Activated naive CD8-positive, alpha-beta T cell treated with anti-CD3 and anti-CD28 coated beads, Interleukin-2, amount 50 U/mL, for 16 hours (primary cell): ENCODE results near the gene CCNB3.
"Not testable (repeated sequence)": the region's sequence is repeated elsewhere in the genome, so short reads cannot be mapped to it uniquely, and the experiment has no call there.

Experiments
- DNase-seq: peaks from one replicate; pipeline ENCODE4 v3.0.0-alpha.2; 2020; ENCODE audit warnings: low read depth, low spot score

Gene CCNB3

DNA sequence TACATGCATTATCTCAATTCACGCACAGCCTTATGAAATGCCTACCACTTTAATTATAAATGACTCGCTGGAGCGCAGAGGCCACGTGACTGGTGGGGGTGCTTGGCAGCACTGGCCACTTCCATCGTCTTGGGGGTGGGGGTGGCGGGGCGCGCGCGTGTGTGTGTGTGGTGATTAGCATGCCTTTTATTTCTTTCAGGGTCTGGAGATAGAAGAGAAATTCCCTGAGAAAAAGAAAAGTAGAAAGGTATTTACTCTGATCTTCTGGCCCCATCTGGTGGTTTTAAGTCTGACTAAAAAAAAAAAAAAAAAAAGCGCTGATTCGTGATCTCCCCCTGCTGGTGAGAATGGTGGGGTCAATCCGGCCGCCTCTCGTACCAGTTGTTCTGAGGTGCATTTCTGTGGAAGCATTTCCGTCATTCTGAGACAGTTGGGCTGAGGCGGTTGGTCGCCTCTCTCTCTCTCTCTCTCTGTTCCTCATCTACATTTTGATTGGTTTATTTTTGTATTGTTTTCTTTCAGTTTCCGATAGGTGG is at the start of gene CCNB3:
Gene CCNB3, plus strand, starts transcription at position 402 of the 536 bp plus-strand sequence. CDS start 80,399 bp downstream, outside the sequence.
- DNase-seq: peak; percentile 32

GRCh38 chrX:50157545-50158135 is 46.9 kb upstream of the CCNB3 start:
- DNase-seq: no peak

- no peak for DNase-seq
Observed at GRCh38 chrX:50158593-50158992, 46.0 kb upstream of the CCNB3 start.

- DNase-seq: no peak
Observed at GRCh38 chrX:50161127-50161526, 43.4 kb upstream of the CCNB3 start.

DNA sequence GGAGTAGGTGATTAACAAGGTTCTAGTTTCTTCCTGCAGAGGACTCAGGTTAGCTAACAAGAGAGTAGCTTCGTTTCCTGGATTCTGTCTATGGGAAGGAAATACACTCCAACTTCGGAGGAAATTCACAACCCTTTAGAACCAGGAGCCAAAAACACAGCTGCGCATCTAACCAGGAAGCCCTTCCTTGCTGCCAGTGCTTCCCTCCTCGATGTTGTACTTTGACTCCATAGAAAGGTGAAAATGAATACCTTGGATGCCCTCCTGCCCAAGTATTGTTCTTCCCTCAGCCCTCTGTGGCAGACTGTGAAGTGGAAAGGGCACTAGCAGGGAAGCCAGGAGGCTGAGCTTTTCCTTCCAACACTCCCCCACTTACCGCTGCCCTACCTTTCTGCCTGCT is 38.8 kb upstream of the CCNB3 start:
- DNase-seq: no peak

DNA sequence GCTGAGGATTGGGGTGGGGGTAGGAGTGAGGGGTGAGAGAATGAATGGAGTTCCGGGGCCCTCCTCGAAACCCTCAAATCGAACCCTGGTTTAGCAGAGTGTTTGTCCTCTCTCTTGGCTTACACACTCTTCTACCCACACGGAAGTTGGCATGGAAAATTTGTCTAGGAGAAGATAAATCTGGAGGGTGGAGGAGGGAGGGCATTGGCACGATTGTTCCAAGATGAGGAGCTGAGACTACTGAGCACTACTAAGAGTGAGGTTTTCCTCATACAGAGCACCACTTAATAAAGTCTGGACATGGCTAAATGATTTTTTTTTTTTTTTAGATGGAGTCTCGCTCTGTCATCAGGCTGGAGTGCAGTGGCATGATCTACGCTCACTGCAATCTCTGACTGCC is 37.2 kb upstream of the CCNB3 start:
- no peak for DNase-seq

- DNase-seq: no peak
Observed at GRCh38 chrX:50168241-50168687, 36.3 kb upstream of the CCNB3 start.

GRCh38 chrX:50169717-50170116 is 34.8 kb upstream of the CCNB3 start:
- no peak for DNase-seq

DNA sequence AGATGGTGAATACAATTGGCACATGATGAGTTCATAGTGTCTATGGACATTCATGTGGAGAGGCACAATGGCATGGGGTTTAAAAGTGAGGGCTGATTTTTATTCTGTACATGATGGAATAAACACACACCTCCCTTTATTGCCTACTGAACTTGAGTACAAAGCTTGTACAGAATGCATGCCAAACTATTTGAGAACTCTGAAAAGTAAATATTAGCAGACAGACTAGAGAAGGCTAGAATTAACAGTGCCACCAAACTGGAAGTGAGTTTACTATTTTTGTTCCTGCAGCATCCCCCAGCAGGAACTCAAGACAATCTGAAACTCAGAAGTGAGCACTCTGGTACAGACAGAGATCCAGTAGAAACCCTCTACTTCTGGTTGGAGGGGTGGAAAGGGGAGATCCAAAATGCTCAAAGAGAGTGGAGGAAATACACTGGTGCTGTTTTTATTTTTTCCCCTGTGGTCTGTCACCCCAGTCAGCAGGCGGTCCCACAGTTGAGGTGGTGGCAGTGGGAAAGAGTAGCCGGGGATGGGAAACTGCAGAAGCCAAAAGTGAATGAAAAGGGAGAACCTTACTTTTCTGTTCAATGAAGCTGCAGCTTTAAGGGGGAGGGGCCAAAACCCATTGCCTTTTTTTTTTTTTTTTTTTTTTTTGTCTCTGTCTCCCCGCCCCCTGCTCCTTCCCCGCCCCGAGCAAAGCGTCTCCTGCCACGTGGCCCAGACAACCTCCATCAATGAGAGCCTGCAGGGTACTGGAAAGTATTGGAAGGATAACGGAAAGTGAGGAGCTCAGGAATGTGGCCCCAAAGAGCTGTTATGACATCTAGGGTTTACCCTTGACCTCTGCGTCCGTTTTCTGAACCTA is 24.3 kb upstream of the CCNB3 start:
- DNase-seq: no peak

- no peak for DNase-seq
Observed at GRCh38 chrX:50183891-50184290, 20.7 kb upstream of the CCNB3 start.

DNA sequence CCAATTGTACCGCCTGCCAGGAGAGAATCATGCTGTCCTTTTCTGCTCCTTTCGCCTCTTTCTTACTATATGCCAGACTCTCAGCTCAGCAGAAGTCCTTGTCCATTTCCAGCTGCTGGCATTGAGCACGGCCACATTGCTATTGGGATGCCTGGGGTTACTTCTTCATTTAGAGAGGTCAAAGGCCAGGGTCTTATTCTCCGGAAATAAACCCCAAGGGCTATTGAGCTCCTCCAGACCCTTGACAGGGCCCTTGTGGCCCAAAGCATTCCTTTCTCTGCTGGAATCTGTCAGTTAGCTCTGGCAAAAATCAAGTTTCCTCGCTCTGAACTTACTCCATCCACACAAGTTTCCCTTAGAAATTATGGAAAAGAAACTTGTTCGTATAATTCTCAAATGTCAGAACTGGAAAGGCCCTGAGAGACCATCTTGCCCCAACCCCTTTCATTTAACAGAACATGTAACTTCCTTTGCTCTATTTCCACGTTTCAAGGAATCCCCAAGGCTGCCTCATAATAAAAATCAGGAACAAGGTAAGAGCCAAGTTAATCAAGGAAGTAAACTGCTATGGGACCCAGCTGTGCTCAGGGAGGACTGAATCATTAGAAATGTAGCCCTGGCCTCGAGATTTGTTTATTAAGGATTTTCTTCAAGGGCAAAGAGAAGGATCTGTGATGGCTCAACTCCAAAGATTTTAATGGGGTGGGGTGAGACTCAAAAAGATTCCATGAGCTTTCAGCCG is 15.5 kb upstream of the CCNB3 start:
- no peak for DNase-seq

DNA sequence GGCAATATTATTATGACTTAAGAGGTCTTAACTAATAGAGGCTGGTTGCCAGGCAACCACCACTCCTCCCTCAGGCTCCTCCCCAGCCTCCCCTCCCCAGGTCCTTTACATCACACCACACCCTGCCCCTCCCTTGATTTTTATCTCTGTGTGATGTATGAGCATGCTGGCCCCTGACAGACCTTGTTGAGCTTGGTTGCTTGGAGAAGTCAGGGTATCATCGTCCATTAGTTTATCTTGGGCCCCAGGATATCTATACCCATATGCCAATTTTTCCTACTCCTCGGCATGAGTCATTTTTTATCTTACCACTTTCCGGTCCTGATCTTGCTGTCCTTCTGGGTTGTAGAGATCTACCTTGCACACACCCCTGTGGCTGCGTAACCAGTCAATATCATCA is 6.2 kb upstream of the CCNB3 start:
- no peak for DNase-seq

GRCh38 chrX:50200907-50201306 is 3.7 kb upstream of the CCNB3 start, which contains the start of gene AKAP4:
Gene AKAP4 (minus strand): TSS chrX:50201007. CDS start chrX:50200889, 118 bp downstream.
- DNase-seq: no peak

DNA sequence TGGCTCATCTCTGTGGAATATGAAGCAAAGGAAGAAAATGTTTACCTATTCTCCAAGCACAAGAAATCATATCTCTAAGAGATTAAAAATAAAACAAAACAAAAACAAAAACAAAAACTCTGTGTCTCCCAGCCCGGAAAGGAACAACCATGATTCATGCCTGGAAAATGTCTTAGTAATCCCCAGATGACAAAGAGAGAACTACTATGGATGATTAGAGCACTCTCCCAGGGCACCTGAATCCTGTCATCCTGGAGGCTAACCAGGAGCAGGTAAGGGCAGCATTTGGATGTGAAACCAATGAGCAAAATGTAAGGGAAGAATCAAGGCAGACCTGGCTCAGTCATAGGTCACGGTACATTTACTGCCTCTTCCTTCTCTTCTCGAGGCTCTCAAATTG is 2.0 kb upstream of the CCNB3 start:
- DNase-seq: no peak

- DNase-seq: no peak
Observed at GRCh38 chrX:50206753-50207152, 2.2 kb downstream of the CCNB3 start.

DNA sequence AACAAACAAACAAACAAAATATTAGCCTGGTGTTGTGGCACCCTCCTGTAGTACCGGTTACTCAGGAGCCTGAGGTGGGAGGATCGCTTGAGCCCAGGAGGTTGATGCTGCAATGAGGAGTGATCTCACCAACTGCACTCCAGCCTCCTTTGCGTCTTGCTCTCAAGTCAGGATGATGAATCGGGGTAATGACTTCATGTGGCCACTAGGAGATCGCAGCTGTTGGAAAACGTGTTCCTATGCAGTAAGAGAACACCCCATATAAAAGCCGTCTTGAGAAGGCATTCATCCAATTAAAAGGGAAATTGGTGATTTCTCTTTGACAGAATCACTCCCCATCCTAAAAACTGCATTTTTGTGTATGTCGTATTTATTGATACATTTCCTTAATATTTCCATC is 6.9 kb downstream of the CCNB3 start:
- no peak for DNase-seq

DNA sequence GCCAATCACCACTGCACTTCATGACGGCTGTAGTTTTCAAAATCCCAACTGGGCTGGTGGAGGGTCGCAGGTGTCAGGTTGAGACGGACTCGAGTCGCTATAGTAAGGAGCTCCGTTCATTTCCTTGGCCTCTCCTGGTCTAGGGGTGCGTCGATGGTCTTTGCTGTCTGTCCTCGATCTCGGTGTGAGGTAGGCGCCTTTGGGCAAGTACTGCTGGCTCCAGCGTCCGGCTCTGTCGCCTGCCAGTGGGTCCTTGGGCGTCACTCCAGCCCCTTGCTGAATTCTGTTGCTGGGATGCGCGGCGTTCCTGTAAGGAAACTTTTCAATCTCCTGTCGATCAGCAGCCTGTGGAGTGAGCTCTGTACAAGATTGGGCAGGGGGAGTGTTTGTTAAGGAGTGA is 76.7 kb downstream of the CCNB3 start:
- no peak for DNase-seq

DNA sequence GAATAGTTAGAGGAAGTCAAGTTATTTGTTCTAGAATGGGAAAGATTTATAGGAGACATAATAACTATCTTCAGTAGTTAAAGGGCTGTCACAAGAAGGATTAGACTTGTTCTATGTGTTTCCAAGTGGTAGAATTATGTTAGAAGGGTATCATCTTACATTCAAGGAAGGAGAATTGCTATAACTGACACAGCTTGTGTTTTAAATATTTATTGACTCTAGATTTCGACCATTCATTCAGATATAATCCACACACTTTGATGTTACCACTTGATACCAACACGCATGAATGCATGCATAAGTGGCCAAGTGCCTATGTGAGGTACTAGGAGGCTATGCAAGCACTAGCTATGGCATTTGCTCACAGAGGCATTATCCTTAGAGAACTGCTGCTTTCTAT is 122.7 kb downstream of the CCNB3 start:
- no peak for DNase-seq

DNA sequence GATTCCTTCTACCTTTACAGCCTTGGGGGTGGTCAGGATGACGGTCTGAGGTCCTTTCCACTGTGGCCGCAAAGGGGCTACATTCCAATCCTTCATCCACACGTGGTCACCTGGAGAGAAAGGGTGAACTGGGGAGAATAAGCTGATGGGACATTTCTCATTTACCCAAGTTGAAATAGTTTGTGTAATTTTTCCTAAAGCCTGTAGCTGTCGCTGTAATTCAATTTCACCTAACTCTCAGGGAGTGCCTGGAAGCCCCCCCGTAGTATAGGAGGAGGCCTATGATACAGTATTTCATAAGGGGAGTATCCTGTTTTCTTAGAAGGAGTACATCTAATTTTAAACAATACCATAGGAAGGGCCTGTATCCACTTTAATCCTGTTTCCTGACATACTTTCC is 128.1 kb downstream of the CCNB3 start:
- DNase-seq: not testable (repeated sequence)

DNA sequence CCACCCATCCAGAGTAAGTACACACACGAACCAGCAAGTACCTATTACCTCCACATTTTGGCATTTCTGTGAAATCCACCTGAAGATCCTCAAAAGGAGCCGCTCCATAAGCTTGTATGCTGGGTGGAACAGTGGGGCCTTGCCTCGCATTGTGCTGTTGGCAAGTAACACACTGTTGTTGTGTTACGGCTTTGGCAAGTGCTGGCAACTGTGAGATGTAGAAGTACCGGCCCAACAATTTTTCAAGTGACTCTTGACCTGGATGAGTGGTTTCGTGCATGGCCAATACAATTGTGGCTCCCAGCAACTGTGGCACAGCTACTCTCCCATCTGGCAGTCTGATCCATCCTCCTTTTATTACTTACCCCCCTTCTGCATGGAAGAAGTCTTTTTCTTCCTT is 128.7 kb downstream of the CCNB3 start:
- DNase-seq: no peak

GRCh38 chrX:50343917-50344316 is 139.4 kb downstream of the CCNB3 start:
- DNase-seq: no peak

DNA sequence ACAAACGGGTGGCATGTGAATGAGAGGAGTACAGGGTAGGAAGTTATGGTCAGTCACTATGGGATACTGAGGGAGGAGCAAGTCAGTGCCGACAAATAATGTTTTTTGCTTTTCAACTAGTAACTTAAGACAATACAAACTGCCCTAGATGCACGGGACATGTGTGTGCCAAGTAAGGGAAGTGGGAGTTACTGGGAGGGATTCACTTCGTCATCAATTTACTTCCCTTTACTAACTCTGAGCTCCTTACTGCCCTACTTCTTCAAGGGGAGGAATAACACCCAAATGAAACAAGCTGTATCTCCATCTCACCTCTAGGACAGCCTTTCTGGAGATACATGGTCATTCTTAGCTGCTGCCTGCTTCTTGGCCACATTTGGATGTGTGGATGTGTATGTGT is 168.4 kb downstream of the CCNB3 start:
- DNase-seq: no peak
